Liver (tissue), 9 donors: ENCODE measurements around the gene CYB5R4. TPM values are rescaled to one million over a fixed set of nuclear protein-coding genes. Genes with fewer than 3 reads are reported as not detected.

Source experiments
- DNase-seq: peaks from one replicate; pipeline ENCODE4 v3.0.0-alpha.2; 2017; ENCODE audit warnings: low spot score
- H3K27ac ChIP-seq, 2 donors: one replicate each; pipeline ENCODE4 v1.7.0; 2013; ENCODE audit warnings: inconsistent platforms in 2 of 2, low read length in 2 of 2, control low read depth in 1 of 2, low read depth in 1 of 2, mild to moderate bottlenecking in 1 of 2
- H3K27me3 ChIP-seq, 4 donors: one replicate each; pipeline versions ENCODE4 v1.6.1 to v1.7.0; 2013; ENCODE audit warnings: low read length in 3 of 4, inconsistent platforms in 1 of 4, mild to moderate bottlenecking in 1 of 4, moderate library complexity in 1 of 4; ENCODE audit not compliant: control insufficient read depth in 4 of 4, insufficient read depth in 4 of 4
- H3K36me3 ChIP-seq, 4 donors: one replicate each; pipeline versions ENCODE4 v1.6.1 to v1.7.0; 2013; ENCODE audit warnings: low read length in 3 of 4, mild to moderate bottlenecking in 3 of 4, low read depth in 1 of 4, moderate library complexity in 1 of 4; ENCODE audit not compliant: control insufficient read depth in 4 of 4, insufficient read depth in 3 of 4
- H3K4me1 ChIP-seq, 4 donors: one replicate each; pipeline versions ENCODE4 v1.6.1 to v1.7.0; 2013; ENCODE audit warnings: low read length in 3 of 4, mild to moderate bottlenecking in 3 of 4, moderate library complexity in 1 of 4; ENCODE audit not compliant: control insufficient read depth in 4 of 4, insufficient read depth in 4 of 4
- H3K4me3 ChIP-seq, 3 donors: one replicate each; pipeline versions ENCODE4 v1.6.1 to v1.7.0; 2013; ENCODE audit warnings: low read length in 3 of 3, control low read depth in 1 of 3, low read depth in 1 of 3, mild to moderate bottlenecking in 1 of 3
- H3K9ac ChIP-seq, 2 donors: one replicate each; pipeline ENCODE4 v1.7.0; 2013; ENCODE audit warnings: low read length in 2 of 2, mild to moderate bottlenecking in 2 of 2, moderate library complexity in 2 of 2, control low read depth in 1 of 2, low read depth in 1 of 2
- H3K9me3 ChIP-seq, 4 donors: one replicate each; pipeline versions ENCODE4 v1.6.1 to v1.7.0; 2013; ENCODE audit warnings: low read length in 3 of 4; ENCODE audit not compliant: control insufficient read depth in 4 of 4
- FOXA1 ChIP-seq: IDR thresholded peaks from 2 replicates; pipeline ENCODE4 v1.6.1; 2016; ENCODE audit warnings: antibody characterized with exemption
- FOXA2 ChIP-seq: IDR thresholded peaks from 2 replicates; pipeline ENCODE4 v1.6.1; 2016; ENCODE audit warnings: antibody characterized with exemption
- HNF4A ChIP-seq, 2 donors: conservative IDR thresholded peaks; 2 replicates each; pipeline ENCODE4 v1.6.1; 2016; ENCODE audit warnings: antibody characterized with exemption in 2 of 2, mild to moderate bottlenecking in 2 of 2
- MAX ChIP-seq: IDR thresholded peaks from 2 replicates; pipeline ENCODE4 v1.6.1; 2016; ENCODE audit warnings: antibody characterized with exemption
- RAD21 ChIP-seq, 2 donors: IDR thresholded peaks; 2 replicates each; pipeline ENCODE4 v1.6.1; 2016; ENCODE audit warnings: antibody characterized with exemption in 2 of 2, mild to moderate bottlenecking in 2 of 2
- RXRA ChIP-seq, 2 donors: IDR thresholded peaks; 2 replicates each; pipeline ENCODE4 v1.6.1; 2017 to 2018; ENCODE audit warnings: antibody characterized with exemption in 2 of 2, mild to moderate bottlenecking in 1 of 2
- SP1 ChIP-seq: IDR thresholded peaks from 2 replicates; pipeline ENCODE4 v1.6.1; 2018; ENCODE audit warnings: antibody characterized with exemption, mild to moderate bottlenecking
- TAF1 ChIP-seq: conservative IDR thresholded peaks from 2 replicates; pipeline ENCODE4 v1.6.1; 2016; ENCODE audit warnings: antibody characterized with exemption, mild to moderate bottlenecking
- ZBTB33 ChIP-seq: IDR thresholded peaks from 2 replicates; pipeline ENCODE4 v1.6.1; 2016; ENCODE audit warnings: antibody characterized with exemption
- WGBS: extraction: QIAGEN DNeasy Blood & Tissue Kit; methylation state at CpG from one replicate; pipeline ENCODE4 v1.1.7; 2013; 5-methylcytosine and 5-hydroxymethylcytosine counted together
- polyA plus RNA-seq, 2 donors: library from polyadenylated mRNA; stranded (reverse) in 1 of 2; unstranded in 1 of 2; fragments of 200-250 nt in 1 of 2; fragments of >200 nt in 1 of 2; fragmentation: Nextera tagmentation in 1 of 2; extraction: Ambion mirVana in 1 of 2; gene quantifications; one replicate each; pipeline versions ENCODE4 v1.2.1 to v1.2.3, GENCODE V29; 2013 to 2015
- total RNA-seq, 2 donors: library from RNA; depleted of rRNA; stranded (reverse); fragments of >200 nt; gene quantifications; one replicate each; pipeline ENCODE4 v1.2.3, GENCODE V29; 2014
- donor health status: healthy.
- donor health status: healthy.
- donor health status: healthy.
- donor health status: healthy.
- donor health status: healthy.

CYB5R4 gene
- total and polyA plus RNA-seq, 4 donors: 3.4 to 7.8 (median 5.4) TPM

GRCh38 chr6:83860782-83861495 is 1.4 kb downstream of the CYB5R4 start:
- Histone ChIP-seq H3K27ac (no peak overlapping the region), H3K4me1 (peaks cover 4 to 26% (median 11%) of the 10 kb centered on the region in 4 donors), H3K9me3 (no peaks in the 10 kb centered on the region), H3K4me3 (peak overlapping the region in 2 of 3 donors; percentile 7 to 72), H3K9ac (no peak overlapping the region), H3K36me3 (peaks cover 0 to 4% (median 0%) of the 10 kb centered on the region in 4 donors), H3K27me3 (no peaks in the 10 kb centered on the region)
- WGBS: 73% methylated on average over 8 of the region's 8 CpGs
- DNase-seq: no peak
- no peak for TF ChIP-seq FOXA1
- no peak for TF ChIP-seq SP1
- no peak for TF ChIP-seq HNF4A (conservative IDR thresholded peaks at IDR 0.05)
- TF ChIP-seq ZBTB33: no peak

GRCh38 chr6:83862776-83863471 is 3.4 kb downstream of the CYB5R4 start:
- no peak overlapping the region for H3K4me3 ChIP-seq
- H3K4me1 ChIP-seq: peaks cover 4 to 26% (median 11%) of the 10 kb centered on the region in 4 donors
- no peak overlapping the region for H3K27ac ChIP-seq
- TF ChIP-seq RAD21 (IDR thresholded peaks at IDR 0.05) (no peak), HNF4A (conservative IDR thresholded peaks at IDR 0.05) (no peak), RXRA (IDR thresholded peaks at IDR 0.05) (no peak), TAF1 (no peak), FOXA2 (no peak)
- no peaks in the 10 kb centered on the region for H3K27me3 ChIP-seq
- no peak for DNase-seq
- H3K9ac ChIP-seq: no peak overlapping the region
- 89% methylated on average over 4 of the region's 4 CpGs for WGBS
- peaks cover 0 to 4% (median 0%) of the 10 kb centered on the region in 4 donors for H3K36me3 ChIP-seq
- no peaks in the 10 kb centered on the region for H3K9me3 ChIP-seq

- no peak overlapping the region for H3K4me3 ChIP-seq
- TF ChIP-seq MAX (no peak), HNF4A (conservative IDR thresholded peaks at IDR 0.05) (no peak)
- no peaks in the 10 kb centered on the region for H3K9me3 ChIP-seq
- H3K4me1 ChIP-seq: no peaks in the 10 kb centered on the region
- no peak for DNase-seq
- H3K27me3 ChIP-seq: no peaks in the 10 kb centered on the region
- peaks cover 0 to 4% (median 0%) of the 10 kb centered on the region in 4 donors for H3K36me3 ChIP-seq
- no peak overlapping the region for H3K9ac ChIP-seq
- H3K27ac ChIP-seq: no peak overlapping the region
Measured at GRCh38 chr6:83867043-83867442, 7.6 kb downstream of the CYB5R4 start.
